ENCODE measurements around the gene NUTM2E.
"Not testable (repeated sequence)": the region's sequence is repeated elsewhere in the genome, so short reads cannot be mapped to it uniquely, and the experiment has no call there.

Gene NUTM2E

GRCh38 chr10:79826496-79827215 is at the start of gene NUTM2E:
Gene NUTM2E (plus strand): TSS chr10:79826739. CDS start chr10:79841741, 15,002 bp downstream.
- DNase-seq, result peak; percentile 62 to 79

- not testable (repeated sequence) for DNase-seq
These were observed 48.5 kb upstream of the NUTM2E start for GRCh38 chr10:79777997-79778396.

- DNase-seq, result peak; percentile 50
These were observed 47.1 kb upstream of the NUTM2E start for GRCh38 chr10:79779310-79779938.

GRCh38 chr10:79779992-79780391 is 46.5 kb upstream of the NUTM2E start:
- not testable (repeated sequence) for DNase-seq

- not testable (repeated sequence) for DNase-seq
These were observed 45.0 kb upstream of the NUTM2E start for GRCh38 chr10:79781584-79781983.

- DNase-seq, result not testable (repeated sequence)
These were observed 39.0 kb upstream of the NUTM2E start for GRCh38 chr10:79787455-79787952.

- not testable (repeated sequence) for DNase-seq
These were observed 37.2 kb upstream of the NUTM2E start for GRCh38 chr10:79789351-79789750.

GRCh38 chr10:79791906-79792517 is 34.5 kb upstream of the NUTM2E start:
- not testable (repeated sequence) for DNase-seq

GRCh38 chr10:79799337-79799736 is 27.2 kb upstream of the NUTM2E start:
- not testable (repeated sequence) for DNase-seq

GRCh38 chr10:79805857-79806256 is 20.7 kb upstream of the NUTM2E start:
- not testable (repeated sequence) for DNase-seq

GRCh38 chr10:79811895-79812294 is 14.6 kb upstream of the NUTM2E start:
- not testable (repeated sequence) for DNase-seq

GRCh38 chr10:79816290-79816689 is 10.2 kb upstream of the NUTM2E start:
- not testable (repeated sequence) for DNase-seq

- peak in 1 of 2 experiments; percentile 8 for DNase-seq
These were observed 3.2 kb upstream of the NUTM2E start for GRCh38 chr10:79823387-79823786.

- not testable (repeated sequence) for DNase-seq
These were observed 940 bp upstream of the NUTM2E start for GRCh38 chr10:79825587-79826011.

GRCh38 chr10:79826131-79826495 is 426 bp upstream of the NUTM2E start:
- not testable (repeated sequence) for DNase-seq

GRCh38 chr10:79833833-79834232 is 7.3 kb downstream of the NUTM2E start:
- DNase-seq, result not testable (repeated sequence)

GRCh38 chr10:79835891-79836290 is 9.4 kb downstream of the NUTM2E start:
- not testable (repeated sequence) for DNase-seq

- DNase-seq, result not testable (repeated sequence)
These were observed 10.4 kb downstream of the NUTM2E start for GRCh38 chr10:79836891-79837290.

GRCh38 chr10:79838441-79838840 is 11.9 kb downstream of the NUTM2E start:
- DNase-seq, result not testable (repeated sequence)

- not testable (repeated sequence) for DNase-seq
These were observed 26.8 kb downstream of the NUTM2E start for GRCh38 chr10:79853191-79853854.

GRCh38 chr10:79862269-79862668 is 35.7 kb downstream of the NUTM2E start:
- DNase-seq, result not testable (repeated sequence)

GRCh38 chr10:79862803-79863202 is 36.3 kb downstream of the NUTM2E start:
- not testable (repeated sequence) for DNase-seq

Measured in stimulated activated CD4-positive, alpha-beta T cell treated with anti-CD3 and anti-CD28 coated beads, Interleukin-4, amount 100 ng/mL, for 4 hours (primary cell).